ENCODE data around the gene CLINT1.

DNA sequence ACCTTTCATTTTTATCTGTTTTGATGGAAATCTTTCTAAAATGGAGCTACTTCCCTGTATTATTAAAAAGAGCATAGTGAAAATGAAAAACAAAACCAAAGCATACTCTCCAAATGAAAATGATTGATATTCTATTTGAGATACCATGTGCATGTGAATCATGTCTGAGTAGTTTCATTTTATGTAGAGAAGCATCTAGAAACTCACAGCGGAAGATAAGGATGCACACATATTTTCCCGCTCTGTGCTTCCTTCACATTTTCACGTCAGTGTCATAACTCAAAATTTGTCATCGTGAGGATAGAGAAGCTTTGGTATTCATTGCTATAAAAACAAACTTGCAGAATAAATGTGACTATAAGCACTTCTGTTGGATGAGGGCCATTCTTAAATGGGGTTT lies 34.0 kb upstream of the CLINT1 start:
- TF ChIP-seq, protein P1, sequence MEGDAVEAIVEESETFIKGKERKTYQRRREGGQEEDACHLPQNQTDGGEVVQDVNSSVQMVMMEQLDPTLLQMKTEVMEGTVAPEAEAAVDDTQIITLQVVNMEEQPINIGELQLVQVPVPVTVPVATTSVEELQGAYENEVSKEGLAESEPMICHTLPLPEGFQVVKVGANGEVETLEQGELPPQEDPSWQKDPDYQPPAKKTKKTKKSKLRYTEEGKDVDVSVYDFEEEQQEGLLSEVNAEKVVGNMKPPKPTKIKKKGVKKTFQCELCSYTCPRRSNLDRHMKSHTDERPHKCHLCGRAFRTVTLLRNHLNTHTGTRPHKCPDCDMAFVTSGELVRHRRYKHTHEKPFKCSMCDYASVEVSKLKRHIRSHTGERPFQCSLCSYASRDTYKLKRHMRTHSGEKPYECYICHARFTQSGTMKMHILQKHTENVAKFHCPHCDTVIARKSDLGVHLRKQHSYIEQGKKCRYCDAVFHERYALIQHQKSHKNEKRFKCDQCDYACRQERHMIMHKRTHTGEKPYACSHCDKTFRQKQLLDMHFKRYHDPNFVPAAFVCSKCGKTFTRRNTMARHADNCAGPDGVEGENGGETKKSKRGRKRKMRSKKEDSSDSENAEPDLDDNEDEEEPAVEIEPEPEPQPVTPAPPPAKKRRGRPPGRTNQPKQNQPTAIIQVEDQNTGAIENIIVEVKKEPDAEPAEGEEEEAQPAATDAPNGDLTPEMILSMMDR (IDR thresholded peaks at IDR 0.05): no peak
- TF ChIP-seq POLR2AphosphoS5 (IDR thresholded peaks at IDR 0.05) (no peak), POLR2A (IDR thresholded peaks at IDR 0.05) (no peak)

Data from breast epithelium (tissue), 3 donors.